ENCODE data around the gene RNF145.
A peak's percentile ranks its signal among the peaks of the same experiment; 100 is the strongest.

The RNF145 gene

DNA sequence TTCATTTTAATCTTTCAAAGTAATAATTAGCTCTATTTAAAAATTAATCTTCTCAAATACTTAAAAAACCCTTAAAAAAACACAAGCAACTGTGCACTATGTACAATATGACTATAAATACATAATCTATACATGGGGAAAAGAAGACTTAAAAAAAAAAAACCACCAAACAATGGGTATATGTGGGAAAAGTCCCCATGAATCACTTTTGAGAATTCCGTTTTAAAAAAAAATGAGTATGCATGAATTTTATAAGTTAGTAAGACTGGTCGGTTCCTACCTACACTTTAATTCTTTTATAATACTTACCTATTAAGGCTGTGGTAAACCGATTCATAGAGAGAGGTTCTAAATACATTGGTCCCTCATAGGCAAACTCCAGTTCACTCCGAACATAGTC, 27.7 kb downstream of the RNF145 start:
- Histone ChIP-seq H3K4me1 (no peaks in the 10 kb centered on the region), H3K27ac (no peak overlapping the region), H3K4me2 (ENCODE audit: low read length) (no peak overlapping the region), H2AFZ (no peak overlapping the region), H3K4me3 (ENCODE audit: low read depth, low read length) (no peak overlapping the region), H3K79me2 (no peaks in the 10 kb centered on the region), H3K9me3 (ENCODE audit: control insufficient read depth, low read length) (no peaks in the 10 kb centered on the region), H3K9ac (no peak overlapping the region), H3K27me3 (ENCODE audit: control insufficient read depth, insufficient read depth, low read length) (no peaks in the 10 kb centered on the region), H3K36me3 (ENCODE audit: control insufficient read depth, insufficient read depth, low read length) (no peaks in the 10 kb centered on the region)
- TF ChIP-seq CTCF (IDR thresholded peaks at IDR 0.05): no peak

DNA sequence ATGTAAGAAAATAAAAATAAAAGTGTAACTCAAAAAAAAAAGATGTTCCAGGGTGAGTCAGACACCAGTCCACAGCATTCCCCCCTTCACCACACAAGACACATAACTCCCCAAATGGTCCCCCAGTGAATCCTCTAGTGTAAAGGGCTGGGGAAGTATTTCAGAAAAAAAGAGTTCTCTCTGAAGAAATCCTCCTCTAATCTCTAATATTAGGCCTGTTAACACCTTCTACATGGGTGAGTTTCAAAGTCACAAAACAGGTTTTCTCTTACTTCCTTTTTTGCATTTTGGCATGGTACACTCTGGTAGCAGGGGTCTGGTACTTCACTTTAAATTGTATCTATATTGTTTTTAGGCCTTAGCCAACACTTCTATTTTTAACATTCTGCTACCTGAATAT, 28.2 kb downstream of the RNF145 start:
- peaks cover 1% of the 10 kb centered on the region for H3K4me1 ChIP-seq
- no peaks in the 10 kb centered on the region for H3K36me3 ChIP-seq (ENCODE audit: control insufficient read depth, insufficient read depth, low read length)
- no peak overlapping the region for H3K9ac ChIP-seq
- no peak overlapping the region for H3K4me2 ChIP-seq (ENCODE audit: low read length)
- H2AFZ ChIP-seq: no peak overlapping the region
- no peaks in the 10 kb centered on the region for H3K27me3 ChIP-seq (ENCODE audit: control insufficient read depth, insufficient read depth, low read length)
- H3K9me3 ChIP-seq (ENCODE audit: control insufficient read depth, low read length): no peaks in the 10 kb centered on the region
- H3K27ac ChIP-seq: no peak overlapping the region
- H3K79me2 ChIP-seq: no peaks in the 10 kb centered on the region
- H3K4me3 ChIP-seq (ENCODE audit: low read depth, low read length): no peak overlapping the region
- no peak for TF ChIP-seq CTCF (IDR thresholded peaks at IDR 0.05)

DNA sequence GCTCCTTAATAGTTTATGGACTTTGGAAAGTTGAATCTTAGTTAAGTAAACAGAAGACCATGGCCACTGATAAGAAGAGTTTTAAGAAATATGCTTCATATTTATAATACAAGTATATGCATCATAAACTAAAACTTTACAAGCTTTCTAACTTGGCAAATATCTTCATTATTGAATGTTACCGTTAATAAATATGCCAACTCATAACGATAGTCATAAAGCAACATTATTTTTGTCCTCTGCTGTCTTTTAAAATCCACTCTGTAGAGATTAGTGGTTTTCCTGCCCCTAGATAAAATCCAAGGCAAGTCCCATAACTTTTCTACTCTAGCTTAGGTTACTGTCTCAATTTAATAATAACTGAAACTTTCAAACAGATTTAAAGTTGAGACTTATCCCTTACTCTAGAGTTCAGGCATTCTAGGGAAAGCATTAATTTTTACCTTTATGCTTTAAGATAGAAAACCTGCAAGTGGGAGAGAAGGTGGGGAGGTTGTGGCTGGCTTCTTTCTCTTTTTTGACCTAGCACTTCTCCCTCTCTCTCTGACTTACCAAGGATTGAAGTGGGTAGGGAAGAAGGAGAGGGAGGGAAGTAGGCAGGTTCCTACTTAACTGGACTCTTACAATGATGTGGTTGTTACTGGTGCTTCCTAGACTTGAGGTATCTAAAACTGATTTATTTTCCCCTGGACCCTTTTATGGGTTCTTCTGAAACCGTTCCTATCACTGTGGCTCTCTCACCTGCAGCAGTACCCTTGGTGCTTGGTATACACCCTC, 29.6 kb downstream of the RNF145 start:
- TF ChIP-seq CTCF (IDR thresholded peaks at IDR 0.05): no peak
- Histone ChIP-seq H3K27ac (no peak overlapping the region), H3K9ac (no peak overlapping the region), H3K9me3 (ENCODE audit: control insufficient read depth, low read length) (no peaks in the 10 kb centered on the region), H3K4me3 (ENCODE audit: low read depth, low read length) (no peak overlapping the region), H3K4me1 (peaks cover 8% of the 10 kb centered on the region), H2AFZ (no peak overlapping the region), H3K27me3 (ENCODE audit: control insufficient read depth, insufficient read depth, low read length) (no peaks in the 10 kb centered on the region), H3K79me2 (no peaks in the 10 kb centered on the region), H3K4me2 (ENCODE audit: low read length) (no peak overlapping the region), H3K36me3 (ENCODE audit: control insufficient read depth, insufficient read depth, low read length) (no peaks in the 10 kb centered on the region)

DNA sequence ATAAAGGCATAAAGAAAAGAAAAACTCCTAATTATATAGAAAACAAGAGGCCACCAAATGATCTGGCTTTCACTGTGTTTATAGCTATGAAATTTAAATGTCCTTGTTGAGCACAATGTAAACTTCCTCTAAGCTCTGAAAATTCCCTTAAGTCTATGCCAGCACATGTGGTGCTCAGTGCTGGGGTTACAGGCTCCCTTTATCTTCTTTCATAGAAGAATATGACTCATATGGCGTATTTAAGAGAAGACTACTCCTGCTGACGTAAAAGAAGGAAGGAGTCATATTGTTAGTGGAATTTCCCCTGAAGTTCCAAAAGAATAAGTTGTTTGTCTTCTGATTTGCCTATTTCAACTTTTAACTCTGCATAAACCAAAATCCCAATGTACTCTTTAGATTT, 30.4 kb downstream of the RNF145 start:
- Histone ChIP-seq H3K27ac (no peak overlapping the region), H3K27me3 (ENCODE audit: control insufficient read depth, insufficient read depth, low read length) (no peaks in the 10 kb centered on the region), H3K9ac (no peak overlapping the region), H3K4me3 (ENCODE audit: low read depth, low read length) (no peak overlapping the region), H3K9me3 (ENCODE audit: control insufficient read depth, low read length) (no peaks in the 10 kb centered on the region), H3K79me2 (no peaks in the 10 kb centered on the region), H3K4me2 (ENCODE audit: low read length) (no peak overlapping the region), H3K4me1 (peaks cover 16% of the 10 kb centered on the region), H2AFZ (no peak overlapping the region), H3K36me3 (ENCODE audit: control insufficient read depth, insufficient read depth, low read length) (no peaks in the 10 kb centered on the region)
- no peak for TF ChIP-seq CTCF (IDR thresholded peaks at IDR 0.05)

DNA sequence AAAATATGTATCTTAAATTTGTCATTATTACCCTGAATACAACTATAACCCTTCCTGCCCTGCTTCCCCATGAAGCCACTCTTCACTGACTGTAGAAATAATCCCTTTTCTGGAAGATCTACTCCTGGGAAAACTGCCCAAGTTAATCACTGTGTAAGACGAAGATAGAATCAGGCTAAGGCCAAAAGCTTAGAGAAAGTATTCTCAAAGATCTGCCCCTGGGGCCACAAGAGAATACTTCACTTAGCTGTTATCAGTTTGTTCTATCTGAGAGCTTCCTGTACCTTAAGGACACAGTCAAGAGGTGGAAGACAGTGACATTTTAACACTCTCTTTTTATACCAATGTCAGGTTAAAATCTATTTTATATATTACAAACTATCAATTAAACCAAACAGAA, 33.8 kb downstream of the RNF145 start:
- peak overlapping the region; percentile 46 for H3K4me2 ChIP-seq (ENCODE audit: low read length)
- H3K4me1 ChIP-seq: peaks cover 18% of the 10 kb centered on the region
- TF ChIP-seq CTCF (IDR thresholded peaks at IDR 0.05): no peak

More for the DNA sequence above, 33.8 kb downstream of the RNF145 start:
- H3K79me2 ChIP-seq: peaks cover 2% of the 10 kb centered on the region
- no peaks in the 10 kb centered on the region for H3K9me3 ChIP-seq (ENCODE audit: control insufficient read depth, low read length)
- H3K36me3 ChIP-seq (ENCODE audit: control insufficient read depth, insufficient read depth, low read length): no peaks in the 10 kb centered on the region
- peak overlapping the region; percentile 6 for H3K4me3 ChIP-seq (ENCODE audit: low read depth, low read length)
- no peaks in the 10 kb centered on the region for H3K27me3 ChIP-seq (ENCODE audit: control insufficient read depth, insufficient read depth, low read length)
- peak overlapping the region; percentile 64 for H3K27ac ChIP-seq
- H3K9ac ChIP-seq: no peak overlapping the region
- peak overlapping the region; percentile 7 for H2AFZ ChIP-seq
